Breast epithelium (tissue), 3 donors: ENCODE results near the gene INTS1.

Experiments used
- POLR2A ChIP-seq: fragments of 450-650 bp; IDR thresholded peaks from one replicate; pipeline ENCODE4 v1.6.1; 2016; ENCODE audit warnings: antibody characterized with exemption, mild to moderate bottlenecking, moderate library complexity
- TF ChIP-seq, protein P1 (sequence below), 3 donors: fragments of 450-650 bp; IDR thresholded peaks; one replicate each; pipeline ENCODE4 v1.5.1; 2016 to 2017; ENCODE audit warnings: antibody characterized with exemption in 3 of 3, mild to moderate bottlenecking in 3 of 3, moderate library complexity in 3 of 3

DNA sequence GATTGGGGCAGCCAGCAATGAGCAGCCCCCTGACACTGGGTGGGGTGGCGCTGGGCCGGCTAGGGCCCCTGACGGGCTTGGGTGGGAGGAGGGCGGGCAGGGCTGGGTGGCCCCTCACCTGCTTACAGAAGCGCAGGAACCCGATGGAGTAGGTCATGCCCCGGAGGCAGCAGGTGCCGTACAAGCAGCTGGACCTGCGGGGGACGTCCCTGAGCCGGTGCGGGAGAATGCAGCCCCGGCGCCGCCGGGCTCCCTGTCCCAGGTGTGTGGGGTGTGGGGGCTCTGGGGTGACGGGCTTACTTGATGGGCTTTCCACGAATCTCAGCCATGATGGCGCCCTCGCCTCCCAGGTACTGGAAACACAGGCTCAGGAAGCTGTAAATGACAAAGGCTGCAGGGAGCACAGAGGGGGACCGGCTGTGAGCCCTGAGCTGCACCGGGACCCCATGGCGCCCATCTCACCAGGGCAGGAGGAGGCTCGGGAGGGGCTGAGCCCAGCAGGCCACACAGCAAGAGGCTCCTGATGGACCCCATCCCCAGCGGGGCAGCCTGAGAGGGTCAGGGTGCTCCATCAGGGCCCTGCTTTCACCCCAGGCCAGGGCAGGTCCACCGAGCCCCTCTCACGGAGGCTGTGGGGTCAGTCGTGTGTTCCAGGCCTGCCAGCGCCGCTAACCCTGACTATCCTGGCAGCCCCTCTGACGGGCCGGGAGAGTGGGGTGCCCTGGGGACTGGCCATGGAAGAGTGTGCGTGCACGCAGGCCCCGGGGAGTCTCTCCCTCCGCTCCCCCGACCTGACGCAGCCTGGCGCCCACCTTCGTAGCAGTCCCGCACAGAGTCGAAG lies 46.0 kb upstream of the INTS1 start:
- no peak for TF ChIP-seq POLR2A
- TF ChIP-seq, protein P1, sequence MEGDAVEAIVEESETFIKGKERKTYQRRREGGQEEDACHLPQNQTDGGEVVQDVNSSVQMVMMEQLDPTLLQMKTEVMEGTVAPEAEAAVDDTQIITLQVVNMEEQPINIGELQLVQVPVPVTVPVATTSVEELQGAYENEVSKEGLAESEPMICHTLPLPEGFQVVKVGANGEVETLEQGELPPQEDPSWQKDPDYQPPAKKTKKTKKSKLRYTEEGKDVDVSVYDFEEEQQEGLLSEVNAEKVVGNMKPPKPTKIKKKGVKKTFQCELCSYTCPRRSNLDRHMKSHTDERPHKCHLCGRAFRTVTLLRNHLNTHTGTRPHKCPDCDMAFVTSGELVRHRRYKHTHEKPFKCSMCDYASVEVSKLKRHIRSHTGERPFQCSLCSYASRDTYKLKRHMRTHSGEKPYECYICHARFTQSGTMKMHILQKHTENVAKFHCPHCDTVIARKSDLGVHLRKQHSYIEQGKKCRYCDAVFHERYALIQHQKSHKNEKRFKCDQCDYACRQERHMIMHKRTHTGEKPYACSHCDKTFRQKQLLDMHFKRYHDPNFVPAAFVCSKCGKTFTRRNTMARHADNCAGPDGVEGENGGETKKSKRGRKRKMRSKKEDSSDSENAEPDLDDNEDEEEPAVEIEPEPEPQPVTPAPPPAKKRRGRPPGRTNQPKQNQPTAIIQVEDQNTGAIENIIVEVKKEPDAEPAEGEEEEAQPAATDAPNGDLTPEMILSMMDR (IDR thresholded peaks at IDR 0.05), result no peak
